K562 (cell line): ENCODE measurements around the gene SPAM1. TPM values are rescaled to one million over a fixed set of nuclear protein-coding genes. Genes with fewer than 3 reads are reported as not detected.
"Not testable (repeated sequence)": the region's sequence is repeated elsewhere in the genome, so short reads cannot be mapped to it uniquely, and the experiment has no call there.

Source experiments
- ATAC-seq: fragments of 200-7000 bp; cut with Tn5 transposase; 3 replicates; pipeline ENCODE4 v1.9.1; 2020; ENCODE audit warnings: moderate library complexity
- BruUV-seq: library from RNA; stranded (reverse); fragments of 400-500 nt; replicated peaks from 2 replicates; lab custom pipeline; 2021; lab: Mats Ljungman, UMichigan
- CTCF ChIA-PET: fragments of 300-600 bp; formaldehyde crosslinking; extraction: SDS; loops from one replicate; lab custom pipeline; 2021; ENCODE audit warnings: low intra/inter-chr PET ratio; lab: Yijun Ruan, JAX
- POLR2A ChIA-PET: fragments of 300-600, 350-650 bp; sonication (Branson Sonifier 250); formaldehyde crosslinking; extraction: SDS; loops from one replicate; lab custom pipeline; 2021; ENCODE audit warnings: antibody characterized with exemption, inconsistent platforms; lab: Yijun Ruan, JAX
- DNase-seq, 4 experiments: peaks; one replicate each; pipeline versions ENCODE4 v3.0.0 to v3.0.0-alpha.2; 2011 to 2018; ENCODE audit warnings: low spot score in 3 of 4, mixed read lengths in 3 of 4; ENCODE audit errors: extremely low read depth in 1 of 4
- FAIRE-seq: peaks from 2 replicates; lab custom pipeline; 2011; peaks lifted over from hg19 to GRCh38; lab: Jason Lieb, UNC
- H2AFZ ChIP-seq: 2 replicates; pipeline ENCODE4 v1.6.0; 2011; ENCODE audit warnings: low read depth, low read length, control low read depth, inconsistent platforms
- H3K27ac ChIP-seq: fragments of 200-600 bp; 3 replicates; pipeline ENCODE4 v1.8.0; 2011; ENCODE audit warnings: low read depth, mild to moderate bottlenecking, control low read depth, inconsistent platforms, low read length, moderate library complexity, mixed read lengths; ENCODE audit errors: extremely low read depth
- H3K27me3 ChIP-seq, 2 experiments: fragments of 300-600 bp in 1 of 2; 2 replicates in 1 of 2; 3 replicates in 1 of 2; pipeline versions ENCODE4 v1.6.0 to v1.8.0; 2011; ENCODE audit warnings: inconsistent platforms in 2 of 2, low read length in 2 of 2, mild to moderate bottlenecking in 1 of 2, mixed read lengths in 1 of 2, moderate library complexity in 1 of 2; ENCODE audit not compliant: control insufficient read depth in 2 of 2, insufficient read depth in 2 of 2
- H3K36me3 ChIP-seq: fragments of 300-600 bp; 3 replicates; pipeline ENCODE4 v1.8.0; 2011; ENCODE audit warnings: mild to moderate bottlenecking, low read length, inconsistent platforms; ENCODE audit not compliant: control insufficient read depth, insufficient read depth
- H3K4me1 ChIP-seq, 2 experiments: fragments of 200-600 bp in 1 of 2; replicated peaks in 1 of 2; 2 replicates in 1 of 2; 3 replicates in 1 of 2; pipeline versions ENCODE4 v1.5.1 to v1.8.0; 2011; ENCODE audit warnings: inconsistent platforms in 2 of 2, low read length in 2 of 2, mild to moderate bottlenecking in 1 of 2, mixed read lengths in 1 of 2, moderate library complexity in 1 of 2; ENCODE audit not compliant: control insufficient read depth in 2 of 2, insufficient read depth in 2 of 2
- H3K4me2 ChIP-seq: 2 replicates; pipeline ENCODE4 v1.6.1; 2011; ENCODE audit warnings: low read length, control low read depth, inconsistent platforms, mixed read lengths; ENCODE audit not compliant: insufficient read depth
- H3K4me3 ChIP-seq: fragments of 200-600 bp; sonication (generic), shearing (Covaris generic); 2 replicates; pipeline ENCODE4 v1.5.1; 2016; ENCODE audit warnings: control low read depth, inconsistent platforms
- H3K79me2 ChIP-seq: fragments of 200-600 bp; 3 replicates; pipeline ENCODE4 v1.8.0; 2011; ENCODE audit warnings: low read length, inconsistent platforms; ENCODE audit not compliant: control insufficient read depth, insufficient read depth
- H3K9ac ChIP-seq, 2 experiments: 2 replicates each; pipeline versions ENCODE4 v1.6.0 to v1.6.1; 2011; ENCODE audit warnings: low read depth in 2 of 2, low read length in 2 of 2, control low read depth in 1 of 2, inconsistent platforms in 1 of 2, mild to moderate bottlenecking in 1 of 2, mixed read lengths in 1 of 2; ENCODE audit not compliant: insufficient read depth in 1 of 2
- H3K9me1 ChIP-seq: one replicate; pipeline ENCODE4 v1.6.0; 2011; ENCODE audit warnings: inconsistent platforms, mild to moderate bottlenecking, low read length, moderate library complexity; ENCODE audit not compliant: control insufficient read depth, insufficient read depth
- H3K9me3 ChIP-seq: replicated peaks from 2 replicates; pipeline ENCODE4 v1.5.1; 2011; ENCODE audit warnings: low read depth, low read length, inconsistent platforms; ENCODE audit not compliant: control insufficient read depth, insufficient read depth
- H4K20me1 ChIP-seq: replicated peaks from 2 replicates; pipeline ENCODE4 v1.6.1; 2011; ENCODE audit warnings: low read length, inconsistent platforms, mixed read lengths; ENCODE audit not compliant: control insufficient read depth, insufficient read depth
- PML ChIP-seq: IDR thresholded peaks from 2 replicates; pipeline ENCODE4 v1.6.1; 2012; ENCODE audit warnings: low read length, inconsistent platforms
- WGBS: fragments of 100-300 bp; shearing (Covaris generic); methylation state at CpG from one replicate; pipeline ENCODE4 v1.1.6; 2016; ENCODE audit warnings: low coverage, mixed read lengths; ENCODE audit not compliant: insufficient coverage; ENCODE audit errors: missing lambda C conversion rate; 5-methylcytosine and 5-hydroxymethylcytosine counted together
- in situ Hi-C: fragments of 300-500 bp; cut with MboI; formaldehyde crosslinking; loops from 4 replicates; pipeline ENCODE4 v1.15.0; 2018; ENCODE audit warnings: inconsistent platforms, mixed read lengths
- intact Hi-C: fragments of 100-400 bp; cut with micrococcal nuclease; formaldehyde crosslinking; loops from 2 replicates; pipeline ENCODE4 v1.14.2; 2022
- polyA plus RNA-seq, 8 experiments: library from polyadenylated mRNA; depleted of rRNA in 4 of 8; stranded (reverse) in 5 of 8; unstranded in 3 of 8; fragments of >200 nt; fragmentation: Nextera tagmentation in 2 of 8; fragmentation: Illumina TruSeq in 1 of 8; extraction: Ambion mirVana in 2 of 8; extraction: Trizol in 1 of 8; gene quantifications; 2 replicates each; pipeline versions ENCODE4 v1.2.1 to v1.2.3, GENCODE V29; 2011 to 2014; ENCODE audit warnings: inconsistent platforms in 1 of 8, missing spikeins in 1 of 8
- total RNA-seq, 7 experiments: library from RNA; depleted of rRNA in 6 of 7; stranded (reverse); fragments of >200 nt in 6 of 7; fragmentation: Illumina TruSeq in 2 of 7; extraction: Trizol in 2 of 7; gene quantifications; 2 replicates each; pipeline versions ENCODE4 v1.2.1 to v1.2.3, GENCODE V29; 2011 to 2021; ENCODE audit warnings: low replicate concordance in 1 of 7

The SPAM1 gene
- total and polyA plus RNA-seq, 9 of the 15 experiments (the other 6 are each of a cell fraction or from before 2014, with no cell fraction given), result not detected

DNA sequence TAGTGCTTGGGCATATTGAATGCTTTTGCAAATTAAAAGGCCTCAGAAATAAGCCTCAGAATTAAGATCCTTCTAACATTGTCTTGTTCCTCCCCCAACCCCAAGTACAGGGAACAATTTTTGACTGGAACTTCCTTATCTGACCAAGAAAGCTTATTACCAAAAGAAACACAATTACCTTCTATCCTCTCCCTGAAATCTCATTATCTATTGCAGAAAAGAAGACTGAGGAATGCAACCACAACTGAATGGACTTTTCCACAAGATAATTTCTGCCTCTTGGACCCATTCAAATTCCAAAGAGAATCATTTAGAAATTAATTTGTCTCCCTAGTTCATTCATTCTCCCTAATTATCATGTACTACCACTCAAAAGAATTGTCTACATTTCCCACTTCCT lies 36.8 kb upstream of the SPAM1 start:
- H3K27ac ChIP-seq, result no peak overlapping the region
- no peaks in the 10 kb centered on the region for H3K9me1 ChIP-seq
- H3K4me2 ChIP-seq, result no peak overlapping the region
- intact Hi-C loops, result no loop called here
- DNase-seq (no peak), FAIRE-seq (no peak), ATAC-seq (no peak)
- no peak overlapping the region for H2AFZ ChIP-seq
- H3K9me3 ChIP-seq, result no peaks in the 10 kb centered on the region
- no peaks in the 10 kb centered on the region for H3K27me3 ChIP-seq
- no peaks in the 10 kb centered on the region for H3K79me2 ChIP-seq
- H3K4me1 ChIP-seq, result no peaks in the 10 kb centered on the region
- ChIA-PET CTCF (no interaction called here), POLR2A (no interaction called here)
- H3K36me3 ChIP-seq, result no peaks in the 10 kb centered on the region
- BruUV-seq, result no TSS peak
- no peak for TF ChIP-seq PML
- in situ Hi-C loops, result no loop called here
- no peak overlapping the region for H3K4me3 ChIP-seq
- no peak overlapping the region for H3K9ac ChIP-seq
- no peaks in the 10 kb centered on the region for H4K20me1 ChIP-seq

DNA sequence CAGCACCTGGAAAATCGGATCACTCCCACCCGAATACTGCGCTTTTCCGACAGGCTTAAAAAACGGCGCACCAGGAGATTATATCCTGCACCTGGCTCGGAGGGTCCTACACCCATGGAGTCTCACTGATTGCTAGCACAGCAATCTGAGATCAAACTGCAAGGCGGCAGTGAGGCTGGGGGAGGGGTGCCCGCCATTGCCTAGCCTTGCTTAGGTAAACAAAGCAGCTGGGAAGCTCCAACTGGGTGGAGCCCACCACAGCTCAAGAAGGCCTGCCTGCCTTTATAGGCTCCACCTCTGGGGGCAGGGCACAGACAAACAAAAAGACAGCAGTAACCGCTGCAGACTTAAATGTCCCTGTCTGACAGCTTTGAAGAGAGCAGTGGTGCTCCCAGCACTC lies 30.3 kb upstream of the SPAM1 start:
- FAIRE-seq, H3K4me1 ChIP-seq, H3K79me2 ChIP-seq, H4K20me1 ChIP-seq, POLR2A ChIA-PET, H3K4me2 ChIP-seq, intact Hi-C loops, DNase-seq, H3K27ac ChIP-seq, H3K36me3 ChIP-seq, ATAC-seq, H3K27me3 ChIP-seq, CTCF ChIA-PET, H2AFZ ChIP-seq, in situ Hi-C loops, H3K9ac ChIP-seq, BruUV-seq, H3K9me3 ChIP-seq, H3K9me1 ChIP-seq, H3K4me3 ChIP-seq: not testable (repeated sequence)
- WGBS, result 4% methylated on average over 9 of the region's 10 CpGs
